ELR (cell line): ENCODE data around the gene LRIG3.
"Not testable (repeated sequence)": the region's sequence is repeated elsewhere in the genome, so short reads cannot be mapped to it uniquely, and the experiment has no call there.

Experiments used
- DNase-seq: peaks from one replicate; pipeline ENCODE4 v3.0.0-alpha.2; 2015; ENCODE audit warnings: low read depth

The LRIG3 gene

GRCh38 chr12:58858030-58858429, 62.3 kb downstream of the LRIG3 start:
- no peak for DNase-seq

GRCh38 chr12:58857206-58857605, 63.1 kb downstream of the LRIG3 start:
- DNase-seq: not testable (repeated sequence)

GRCh38 chr12:58855630-58856029, 64.7 kb downstream of the LRIG3 start:
- not testable (repeated sequence) for DNase-seq

GRCh38 chr12:58850826-58851225, 69.5 kb downstream of the LRIG3 start:
- DNase-seq: no peak

GRCh38 chr12:58847901-58848600, 72.3 kb downstream of the LRIG3 start:
- DNase-seq: no peak

- no peak for DNase-seq
Measured at GRCh38 chr12:58844161-58844560, 76.1 kb downstream of the LRIG3 start.

GRCh38 chr12:58841058-58841798, 79.1 kb downstream of the LRIG3 start:
- DNase-seq: no peak

- DNase-seq: no peak
Measured at GRCh38 chr12:58833853-58834252, 86.5 kb downstream of the LRIG3 start.

GRCh38 chr12:58832920-58833319, 87.4 kb downstream of the LRIG3 start:
- DNase-seq: no peak
